Anterior cingulate cortex (tissue), 58 donors: Measurements from ENCODE around the gene HSPB1.
"Not testable (repeated sequence)": the region's sequence is repeated elsewhere in the genome, so short reads cannot be mapped to it uniquely, and the experiment has no call there.

Source experiments
- DNase-seq, 58 donors: peaks; one replicate each; lab custom pipeline; 2025; lab: John Stamatoyannopoulos, UW

The HSPB1 gene

DNA sequence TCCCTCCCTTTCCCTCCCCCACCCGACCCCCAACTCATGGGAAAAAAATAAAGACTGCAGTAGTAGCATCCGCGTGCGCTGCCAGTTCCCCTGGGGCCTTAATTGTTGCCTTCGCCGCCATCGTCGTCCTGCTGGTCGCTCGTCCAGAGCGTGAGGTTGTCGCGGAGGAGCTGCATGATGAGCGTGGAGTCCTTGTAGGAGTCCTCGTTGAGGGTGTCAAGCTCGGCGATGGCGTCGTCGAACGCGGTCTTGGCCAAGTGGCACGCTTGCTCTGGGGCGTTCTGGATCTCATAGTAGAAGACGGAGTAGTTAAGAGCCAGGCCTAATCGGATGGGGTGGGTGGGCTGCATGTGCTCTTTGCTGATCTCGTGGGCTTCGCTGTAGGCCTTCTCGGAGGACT lies 27.0 kb downstream of the HSPB1 start:
- no peak for DNase-seq

DNA sequence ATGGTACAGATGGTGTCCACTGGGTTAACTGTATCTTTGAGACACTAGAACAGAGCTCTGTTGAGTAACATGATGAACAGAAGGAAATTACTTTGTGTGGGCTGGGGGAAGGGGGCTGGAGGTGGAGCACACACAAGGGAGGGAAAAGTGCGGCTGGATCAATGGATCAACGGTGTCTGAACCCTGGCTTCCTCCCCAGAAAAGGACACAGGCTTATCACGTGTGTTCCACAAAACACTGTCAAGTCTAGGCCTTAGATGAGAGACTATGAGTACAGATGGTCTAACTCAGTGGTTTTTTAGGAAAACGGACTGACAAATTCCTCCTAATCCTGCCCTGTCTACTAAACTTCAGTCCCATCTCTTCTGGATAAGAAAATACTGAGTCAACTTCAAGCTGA lies 27.8 kb downstream of the HSPB1 start:
- DNase-seq: no peak

DNA sequence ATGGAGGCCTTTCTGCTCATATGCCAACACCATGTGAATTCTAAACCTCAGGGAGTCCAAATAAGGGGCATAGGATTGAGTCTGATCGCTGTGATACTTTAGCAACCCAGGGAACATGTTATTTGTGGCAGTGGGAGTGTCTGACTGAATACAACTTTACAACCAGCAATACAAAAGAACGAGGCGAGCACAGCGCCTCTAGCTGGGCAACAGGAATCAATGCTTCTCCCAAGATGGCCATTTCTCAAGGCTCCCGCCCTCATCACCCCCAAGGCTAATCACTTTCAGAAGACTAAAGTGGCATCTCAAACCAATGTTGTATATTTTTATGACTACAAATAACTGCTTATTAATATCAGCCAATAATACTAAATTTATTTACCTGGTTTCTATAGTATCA lies 28.2 kb downstream of the HSPB1 start:
- no peak for DNase-seq

DNA sequence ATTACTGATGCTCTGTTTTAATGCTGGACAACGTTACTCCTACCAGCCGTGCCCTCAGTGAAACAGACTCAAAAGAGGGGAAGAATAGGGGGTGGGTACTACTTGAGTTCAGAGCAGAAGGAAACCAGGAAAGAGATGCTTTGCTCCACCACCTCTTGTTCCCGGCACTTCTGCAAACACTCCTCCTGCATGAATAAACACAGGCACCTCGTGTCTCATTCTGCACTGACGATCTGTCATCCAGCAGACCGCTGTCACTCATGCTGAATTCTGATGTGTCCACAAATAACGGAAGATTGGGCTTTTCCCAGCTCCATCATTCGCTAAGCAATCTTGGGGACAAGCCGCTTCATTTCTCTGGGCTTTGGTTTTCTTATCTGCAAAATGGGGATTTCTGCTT lies 29.6 kb downstream of the HSPB1 start:
- DNase-seq: no peak

DNA sequence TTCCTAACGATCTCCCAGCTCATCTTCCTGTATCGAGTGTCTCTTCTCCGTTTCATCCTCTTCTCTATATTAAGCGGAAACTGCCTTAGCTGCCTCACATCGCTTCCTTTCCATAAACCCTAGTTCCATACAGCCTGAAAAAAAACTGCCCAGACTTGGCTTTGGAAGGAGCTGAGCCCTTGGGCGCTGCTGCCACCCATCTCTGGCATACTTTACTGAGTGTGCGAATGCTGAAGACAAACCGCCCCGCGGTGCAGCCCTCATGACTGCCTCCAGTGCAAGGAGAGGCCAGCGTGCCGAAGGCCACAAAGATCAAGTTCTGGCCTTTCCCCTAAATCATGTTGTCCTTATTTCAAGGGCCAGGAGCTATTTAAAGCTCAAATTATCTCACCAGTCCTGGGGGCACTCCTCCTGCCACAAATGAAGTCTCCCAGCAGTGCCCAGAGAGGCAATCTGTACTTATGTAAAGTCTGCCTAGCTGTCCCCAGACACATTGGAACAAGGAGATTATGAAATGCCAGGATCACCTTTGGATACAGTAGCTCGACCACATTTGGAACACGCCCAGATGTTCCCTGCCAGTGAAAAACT lies 31.1 kb downstream of the HSPB1 start:
- DNase-seq: peak in 1 of 58 donors; percentile 17

DNA sequence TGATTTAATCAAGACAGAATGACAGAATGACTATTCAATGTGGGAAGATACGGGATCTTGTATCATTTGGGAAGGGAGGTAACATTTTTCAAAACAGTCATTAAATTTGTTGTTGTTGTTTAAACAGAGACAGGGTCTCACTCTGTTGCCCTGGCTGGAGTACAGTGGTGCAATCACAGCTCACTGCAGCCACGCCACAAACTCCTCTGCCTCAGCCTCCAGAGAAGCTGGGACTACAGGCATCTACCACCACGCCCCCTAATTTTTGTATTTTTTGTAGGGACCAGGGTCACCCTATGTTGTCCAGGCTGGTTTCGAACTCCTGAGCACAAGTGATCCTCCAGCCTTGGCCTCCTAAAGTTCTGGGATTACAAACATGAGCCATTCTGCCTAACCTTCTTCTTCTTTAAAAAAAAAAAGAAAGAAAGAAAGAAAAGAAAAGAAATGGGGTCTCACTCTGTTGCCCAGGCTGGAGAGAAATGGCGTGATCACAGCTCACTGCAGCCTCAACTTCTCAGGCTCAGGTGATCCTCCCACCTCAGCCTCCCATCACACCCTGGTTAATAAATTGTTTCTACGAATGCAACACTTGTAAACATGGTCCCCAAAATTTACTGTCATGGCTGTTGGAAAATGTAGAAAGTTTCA lies 32.0 kb downstream of the HSPB1 start:
- DNase-seq: no peak

DNA sequence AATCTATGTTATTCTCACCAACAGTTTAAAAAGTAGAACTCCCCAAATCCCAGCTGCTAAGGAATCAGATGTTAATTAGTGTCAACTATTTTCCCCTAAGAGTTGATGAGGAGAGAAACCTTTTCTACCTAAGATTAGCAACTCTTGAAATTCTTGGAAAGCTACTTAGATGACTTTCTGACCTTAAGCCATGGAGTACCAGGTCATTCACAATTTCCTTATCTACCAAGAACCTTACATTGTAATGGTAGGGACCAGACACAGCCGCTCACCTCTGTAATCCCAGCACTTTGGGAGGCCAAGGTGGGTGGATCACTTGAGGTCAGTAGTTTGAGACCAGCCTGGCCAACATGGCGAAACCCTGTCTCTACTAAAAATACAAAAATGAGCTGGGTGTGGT lies 32.9 kb downstream of the HSPB1 start:
- DNase-seq: not testable (repeated sequence)

DNA sequence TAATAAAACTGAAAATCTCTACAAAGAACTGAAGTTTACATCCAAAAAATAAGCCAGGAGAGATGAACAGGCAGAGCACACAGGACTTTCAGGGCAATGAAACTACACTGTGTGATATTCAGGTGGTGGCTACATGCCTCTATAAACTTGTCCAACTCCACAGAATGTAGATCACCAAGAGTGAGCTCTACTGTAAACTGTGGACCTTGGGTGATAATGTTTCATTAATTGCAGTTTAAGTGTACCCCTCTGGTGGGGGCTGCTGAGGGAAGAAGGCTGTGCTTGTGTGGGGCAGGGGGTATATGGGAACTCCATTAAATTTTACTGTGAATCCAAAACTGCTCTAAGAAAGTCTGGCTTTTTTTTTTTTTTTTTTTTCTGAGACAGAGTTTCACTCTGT lies 33.6 kb downstream of the HSPB1 start:
- no peak for DNase-seq

DNA sequence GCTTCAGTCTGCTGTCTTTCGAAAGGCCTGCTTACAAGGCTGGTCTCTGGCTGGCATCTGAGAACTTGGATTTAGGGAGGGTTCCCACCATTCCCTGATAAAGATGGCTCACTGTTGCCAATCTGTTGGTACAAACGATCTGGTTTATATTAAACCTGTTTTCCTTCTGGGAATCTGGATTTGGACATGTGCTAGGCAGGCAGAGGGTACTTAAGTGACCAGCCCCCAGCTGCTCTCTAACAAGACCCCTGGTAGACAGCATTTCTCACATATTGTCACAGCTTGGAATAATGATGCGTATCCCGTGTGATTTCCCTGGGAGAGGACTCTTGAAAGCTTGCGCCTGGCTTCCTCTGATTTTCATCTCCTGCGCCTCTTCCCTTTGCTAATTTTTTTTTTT lies 34.7 kb downstream of the HSPB1 start:
- no peak for DNase-seq

DNA sequence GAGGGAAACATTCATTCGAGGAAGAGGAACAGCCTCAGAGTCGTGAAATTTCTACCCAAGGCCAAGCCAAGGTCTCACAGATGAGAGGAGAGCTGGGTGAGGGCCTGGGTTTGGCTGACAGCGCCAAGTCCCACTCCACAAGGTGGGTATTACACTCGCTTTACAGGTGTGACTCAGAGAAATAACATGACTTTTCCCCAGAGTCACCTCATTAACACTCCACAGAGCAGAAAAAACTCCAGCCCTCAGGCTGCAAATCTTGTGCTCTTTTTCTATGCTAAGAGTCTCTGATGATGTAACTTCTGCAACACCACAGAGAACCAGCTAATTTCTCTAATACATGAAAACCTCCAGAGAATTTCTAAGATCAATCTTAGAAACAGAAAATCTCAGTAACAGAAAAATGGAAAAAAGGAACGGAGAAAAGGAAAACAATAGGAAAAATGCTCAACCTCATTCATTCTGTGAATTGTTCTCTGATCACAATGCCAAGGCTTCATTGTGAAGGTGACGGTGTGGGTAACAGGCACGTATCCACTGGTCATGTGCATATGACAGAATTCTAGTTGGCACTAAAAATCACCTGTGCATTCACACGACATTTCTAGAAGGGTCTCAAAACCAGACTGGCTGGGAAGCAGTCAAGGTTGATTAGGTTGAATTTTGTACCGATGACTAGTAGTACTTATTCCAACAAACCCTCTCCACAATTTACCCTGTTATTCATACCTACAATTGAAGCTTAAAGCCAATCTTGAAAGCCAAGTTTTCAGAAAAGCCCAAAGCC lies 36.0 kb downstream of the HSPB1 start:
- no peak for DNase-seq

DNA sequence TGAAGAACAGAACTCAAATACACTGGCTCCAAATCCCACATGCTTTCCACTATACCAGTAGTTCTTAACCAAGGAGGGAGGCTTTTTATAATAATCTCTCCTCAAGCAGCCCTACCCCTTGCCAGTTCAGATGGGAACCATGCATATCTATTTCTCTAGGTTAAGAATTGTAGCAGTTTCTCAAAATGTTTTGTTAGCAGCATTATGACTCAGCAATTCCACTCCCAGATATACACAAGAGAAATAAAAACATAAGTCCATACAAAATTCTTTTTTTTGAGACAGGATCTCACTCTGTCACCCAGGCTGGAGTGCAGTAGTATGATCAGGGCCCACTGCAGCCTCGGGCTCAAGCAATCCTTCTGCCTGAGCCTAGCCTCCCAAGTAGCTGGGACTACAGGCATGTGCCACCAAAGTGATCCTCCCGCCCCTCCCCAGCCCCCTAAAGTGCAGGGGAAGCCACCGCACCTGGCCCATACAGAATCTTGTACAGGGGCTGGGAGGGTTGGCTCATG lies 38.2 kb downstream of the HSPB1 start:
- DNase-seq: no peak

DNA sequence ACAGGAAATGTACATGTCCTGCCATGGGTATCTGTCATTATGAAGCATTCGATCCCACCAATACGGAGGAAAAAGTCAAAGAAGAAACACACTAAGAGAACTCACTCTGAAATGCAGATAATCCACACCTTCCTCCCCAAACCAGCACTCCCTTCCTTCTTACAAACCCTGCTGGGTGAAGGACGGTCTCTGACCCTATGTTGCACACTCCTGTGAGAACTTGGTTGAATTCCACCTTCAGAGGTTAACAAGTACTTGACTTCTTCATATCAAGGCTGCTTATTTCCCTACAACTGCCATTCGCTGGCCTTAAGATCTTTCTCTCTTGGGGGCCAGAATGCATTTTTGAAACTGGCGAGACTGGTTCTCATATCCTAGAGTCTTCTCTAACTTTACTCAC lies 39.7 kb downstream of the HSPB1 start:
- DNase-seq: no peak

DNA sequence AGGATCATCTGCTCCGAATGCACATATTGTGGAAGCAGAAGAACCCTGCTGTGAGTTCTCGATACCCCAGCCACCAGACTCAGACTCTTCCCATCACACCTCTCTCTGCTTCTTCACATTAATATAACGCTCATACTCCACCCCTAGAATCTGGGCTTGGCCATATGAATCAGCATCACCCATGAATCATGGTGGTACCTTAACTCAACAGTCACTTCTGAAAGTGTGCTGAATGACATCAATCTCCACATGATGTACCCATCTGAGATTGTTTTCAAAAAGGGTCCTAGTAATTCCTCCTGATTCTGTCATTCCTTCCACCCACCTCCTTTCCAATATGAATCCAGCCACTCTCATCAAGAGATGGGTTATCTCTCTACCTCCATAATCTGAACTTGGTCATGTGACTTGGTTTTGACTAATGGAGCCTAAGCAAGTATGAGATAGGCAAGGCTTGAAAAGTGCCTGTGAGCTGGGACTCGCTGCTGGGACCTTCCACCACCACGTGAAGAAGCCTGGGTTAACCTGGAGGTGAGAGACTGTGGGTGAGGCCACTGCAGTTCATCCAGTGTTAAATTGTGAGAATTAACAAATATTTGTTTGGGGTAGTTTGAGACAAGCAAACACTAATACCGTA lies 40.9 kb downstream of the HSPB1 start:
- DNase-seq: no peak

DNA sequence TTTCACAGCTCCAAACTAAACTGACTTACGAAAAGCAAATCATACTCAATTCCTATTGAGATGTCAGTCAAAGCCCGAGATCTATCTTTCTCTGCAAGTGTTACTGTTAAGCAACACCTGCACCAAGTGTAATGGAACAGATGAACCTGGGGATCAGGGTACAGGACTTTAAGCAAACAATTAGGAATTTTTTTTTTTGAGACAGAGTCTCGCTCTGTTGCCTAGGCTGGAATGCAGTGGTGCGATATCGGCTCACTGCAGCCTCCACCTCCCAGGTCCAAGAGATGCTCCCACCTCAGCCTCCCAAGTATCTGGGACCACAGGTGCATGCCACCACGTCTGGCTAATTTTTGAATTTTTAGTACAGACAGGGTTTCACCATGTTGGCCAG lies 41.5 kb downstream of the HSPB1 start:
- no peak for DNase-seq

DNA sequence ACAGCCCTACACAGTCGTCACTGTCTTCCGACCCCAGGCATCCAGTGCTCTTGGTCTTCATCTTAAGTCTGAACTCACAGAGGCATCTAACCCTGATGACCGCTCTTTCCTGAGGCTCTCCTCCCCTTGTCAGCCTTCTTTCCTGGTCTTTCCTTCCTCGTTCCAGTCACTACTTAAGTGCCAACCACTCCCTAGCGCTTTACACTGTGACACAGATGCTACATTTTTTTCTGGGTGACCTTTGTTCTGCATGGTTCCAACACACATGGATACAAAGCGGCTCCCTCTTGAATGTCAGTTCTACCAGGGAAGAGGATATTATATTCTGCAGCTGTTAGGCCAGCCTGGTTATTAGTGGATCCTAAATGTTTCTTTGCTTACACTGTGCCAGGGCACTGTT lies 43.6 kb downstream of the HSPB1 start:
- DNase-seq: no peak

DNA sequence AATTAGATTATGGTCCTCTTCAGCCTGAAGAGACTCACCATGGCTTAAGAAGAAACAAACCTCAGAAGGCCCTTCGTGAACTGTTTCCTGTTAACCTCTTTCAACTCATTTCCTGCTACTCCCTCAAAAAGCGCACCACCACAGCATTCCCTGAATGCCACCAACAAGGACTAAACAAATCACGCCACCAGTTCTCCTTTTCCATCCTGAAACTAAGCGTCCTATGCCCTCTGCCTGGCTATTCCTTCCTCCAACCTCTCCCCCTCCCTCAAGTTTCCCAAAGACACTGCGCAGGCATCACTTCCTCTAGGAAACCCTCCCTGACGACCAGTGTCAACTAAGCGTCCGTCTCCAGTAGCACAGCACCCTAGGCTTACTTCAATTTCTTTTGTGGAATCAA lies 44.3 kb downstream of the HSPB1 start:
- no peak for DNase-seq

DNA sequence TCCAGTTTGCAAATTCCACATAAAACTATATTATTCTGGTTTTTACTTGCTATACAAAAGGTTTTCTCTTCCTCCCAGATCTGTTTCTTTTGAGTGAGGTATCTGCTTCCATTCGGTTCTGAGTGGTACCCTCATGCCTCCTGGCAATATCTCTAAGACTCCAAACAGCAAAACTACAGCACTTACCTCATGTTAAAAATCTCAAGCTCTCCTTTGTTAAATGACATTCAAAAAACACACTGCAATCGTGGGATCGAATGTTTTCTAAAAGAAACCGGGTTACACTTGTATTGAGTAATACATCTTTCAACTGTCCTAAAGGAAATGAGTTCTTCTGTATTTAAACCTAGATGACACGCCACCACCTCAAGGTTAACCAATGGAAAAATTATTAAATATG lies 45.2 kb downstream of the HSPB1 start:
- DNase-seq: no peak

DNA sequence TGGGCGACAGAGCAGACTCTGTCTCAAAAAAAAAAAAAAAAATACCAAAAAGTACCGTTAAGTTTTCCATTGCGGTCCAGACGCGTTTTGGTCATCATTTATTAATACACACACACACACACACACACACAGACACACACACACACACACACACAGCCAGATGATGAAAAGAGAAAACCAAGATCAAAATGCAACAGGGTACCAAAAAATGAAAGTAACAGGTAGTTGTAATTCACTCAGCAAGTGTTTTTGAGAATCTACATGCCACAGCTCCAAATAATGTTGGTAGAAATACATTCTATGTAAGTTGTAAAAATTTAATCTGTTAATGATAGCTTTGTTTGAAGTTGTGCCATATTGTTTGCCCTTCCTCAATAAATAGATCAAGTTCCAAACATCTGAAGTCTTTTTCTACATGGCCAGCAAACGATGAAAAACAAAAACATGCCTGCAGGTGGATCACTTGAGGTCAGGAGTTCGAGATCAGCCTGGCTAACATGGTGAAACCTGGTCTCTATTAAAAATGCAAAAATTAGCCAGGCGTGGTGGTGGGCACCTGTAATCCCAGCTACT lies 46.9 kb downstream of the HSPB1 start:
- DNase-seq: no peak

DNA sequence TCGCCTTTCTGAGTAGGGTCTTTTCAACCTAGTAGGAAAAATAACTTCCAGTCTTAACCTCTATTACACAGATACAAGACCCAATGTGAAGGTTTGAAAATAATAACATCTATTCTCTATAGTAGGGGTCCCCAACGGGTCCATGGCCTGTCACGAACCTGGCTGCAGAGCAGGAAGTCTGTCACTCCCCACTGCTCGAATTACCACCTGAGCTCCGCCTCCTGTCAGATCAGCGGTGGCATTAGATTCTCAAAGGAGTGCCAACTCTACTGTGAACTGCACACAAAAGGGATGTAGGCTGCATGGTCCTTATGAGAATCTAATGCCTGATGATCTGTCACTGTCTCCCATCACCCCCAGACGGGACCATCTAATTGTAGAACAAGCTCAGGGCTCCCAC lies 48.9 kb downstream of the HSPB1 start:
- DNase-seq: no peak

DNA sequence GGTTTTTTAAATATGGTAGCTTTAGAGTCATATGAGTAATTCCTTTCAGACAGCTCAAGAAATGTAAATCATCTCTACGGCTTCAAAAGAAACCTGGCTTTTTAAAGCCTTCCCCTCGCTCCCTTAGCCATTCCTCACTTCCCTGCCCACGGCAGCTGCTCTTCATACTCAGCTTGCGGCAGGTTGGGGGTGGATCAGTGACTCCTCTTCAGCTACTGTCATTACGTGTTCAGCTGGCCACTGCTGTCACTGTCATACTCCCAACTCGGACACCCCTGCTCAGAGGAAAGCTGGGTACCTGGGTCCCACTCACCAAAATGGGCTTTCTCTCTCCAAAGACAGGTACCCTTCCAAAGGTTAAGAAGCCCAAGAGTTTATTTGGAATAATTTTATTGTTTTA lies 49.7 kb downstream of the HSPB1 start:
- DNase-seq: peak in 15 of 58 donors; percentile 5 to 52 (median 25)

DNA sequence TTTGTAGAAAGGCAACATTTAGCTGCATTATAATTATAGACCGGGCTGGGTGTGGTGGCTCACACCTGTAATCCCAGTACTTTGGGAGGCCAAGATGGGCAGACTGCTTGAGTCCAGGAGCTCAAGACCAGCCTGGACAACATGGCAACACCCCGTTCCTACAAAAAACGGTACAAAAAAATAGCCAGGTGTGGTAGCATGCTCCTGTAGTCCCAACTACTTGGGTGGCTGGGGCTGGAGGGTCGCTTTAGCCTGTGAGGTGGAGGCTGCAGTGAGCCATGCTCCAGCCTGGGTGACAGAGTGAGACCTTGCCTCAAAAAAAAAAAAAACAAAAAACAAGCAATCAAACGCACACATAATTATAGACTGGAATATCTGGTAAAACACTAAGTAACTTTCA lies 51.3 kb downstream of the HSPB1 start:
- DNase-seq: no peak
